Measurements from ENCODE around the gene PHLDA2.

PHLDA2 gene

GRCh38 chr11:2924821-2925675 is 4.2 kb downstream of the PHLDA2 start:
- Histone ChIP-seq H3K36me3 (replicated peaks; ENCODE audit: insufficient read depth, low read length) (no peaks in the 10 kb centered on the region), H3K9me3 (replicated peaks; ENCODE audit: insufficient read depth, low read length) (no peaks in the 10 kb centered on the region), H3K9ac (ENCODE audit: low read length) (no peak overlapping the region), H3K4me2 (ENCODE audit: low read depth, low read length) (no peak overlapping the region), H3K9me2 (replicated peaks; ENCODE audit: insufficient read depth, low read length) (no peaks in the 10 kb centered on the region), H2AFZ (ENCODE audit: low read length) (no peak overlapping the region), H3K27ac (ENCODE audit: low read length) (no peak overlapping the region), H3K27me3 (replicated peaks; ENCODE audit: insufficient read depth, low read length) (peaks cover 58% of the 10 kb centered on the region), H3K4me3 (ENCODE audit: low read length) (no peak overlapping the region), H3K79me2 (ENCODE audit: low read length) (no peaks in the 10 kb centered on the region), H4K20me1 (ENCODE audit: insufficient read depth, low read length) (no peaks in the 10 kb centered on the region), H3K4me1 (ENCODE audit: low read length) (no peaks in the 10 kb centered on the region), H3F3A (ENCODE audit: insufficient read depth, low read length) (no peaks in the 10 kb centered on the region)
- no peak for DNase-seq
- TF ChIP-seq EZH2 (optimal IDR thresholded peaks at IDR 0.05; ENCODE audit: low read depth, low read length) (no peak), CTCF (IDR thresholded peaks at IDR 0.05; ENCODE audit: low read length) (no peak)

DNA sequence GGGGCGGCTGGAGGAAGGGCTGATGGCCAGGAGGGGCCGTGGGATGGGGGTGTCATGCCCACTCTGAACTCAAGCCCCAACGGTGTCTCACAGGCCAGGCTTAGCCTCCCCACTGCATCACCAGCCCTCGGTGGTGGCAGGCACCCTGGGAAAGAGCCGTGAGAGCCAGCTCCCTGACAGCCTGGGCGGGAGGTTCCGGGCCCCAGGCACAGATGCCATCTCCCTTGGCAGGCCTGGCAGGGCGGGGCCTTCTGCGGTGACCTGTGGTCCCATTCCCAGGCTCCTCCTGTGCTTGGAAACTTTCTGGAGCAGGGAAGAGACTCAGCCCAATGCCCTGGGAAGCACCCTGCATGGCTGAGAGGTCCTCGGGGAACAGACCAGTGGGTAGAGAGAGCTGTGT is 4.8 kb downstream of the PHLDA2 start:
- no peak for DNase-seq
- H2AFZ ChIP-seq (ENCODE audit: low read length): no peak overlapping the region
- H3K4me2 ChIP-seq (ENCODE audit: low read depth, low read length): no peak overlapping the region
- no peak overlapping the region for H3K4me3 ChIP-seq (ENCODE audit: low read length)
- no peaks in the 10 kb centered on the region for H3K4me1 ChIP-seq (ENCODE audit: low read length)
- H4K20me1 ChIP-seq (ENCODE audit: insufficient read depth, low read length): no peaks in the 10 kb centered on the region
- no peak overlapping the region for H3K27ac ChIP-seq (ENCODE audit: low read length)
- no peak for TF ChIP-seq EZH2phosphoT487 (IDR thresholded peaks at IDR 0.05; ENCODE audit: low read length)
- TF ChIP-seq CTCF (IDR thresholded peaks at IDR 0.05; ENCODE audit: low read length): no peak
- no peaks in the 10 kb centered on the region for H3K9me3 ChIP-seq (replicated peaks; ENCODE audit: insufficient read depth, low read length)
- H3K9me2 ChIP-seq (replicated peaks; ENCODE audit: insufficient read depth, low read length): no peaks in the 10 kb centered on the region
- no peak overlapping the region for H3K9ac ChIP-seq (ENCODE audit: low read length)
- H3K79me2 ChIP-seq (ENCODE audit: low read length): no peaks in the 10 kb centered on the region
- no peaks in the 10 kb centered on the region for H3F3A ChIP-seq (ENCODE audit: insufficient read depth, low read length)
- H3K27me3 ChIP-seq (replicated peaks; ENCODE audit: insufficient read depth, low read length): peaks cover 55% of the 10 kb centered on the region
- H3K36me3 ChIP-seq (replicated peaks; ENCODE audit: insufficient read depth, low read length): no peaks in the 10 kb centered on the region

DNA sequence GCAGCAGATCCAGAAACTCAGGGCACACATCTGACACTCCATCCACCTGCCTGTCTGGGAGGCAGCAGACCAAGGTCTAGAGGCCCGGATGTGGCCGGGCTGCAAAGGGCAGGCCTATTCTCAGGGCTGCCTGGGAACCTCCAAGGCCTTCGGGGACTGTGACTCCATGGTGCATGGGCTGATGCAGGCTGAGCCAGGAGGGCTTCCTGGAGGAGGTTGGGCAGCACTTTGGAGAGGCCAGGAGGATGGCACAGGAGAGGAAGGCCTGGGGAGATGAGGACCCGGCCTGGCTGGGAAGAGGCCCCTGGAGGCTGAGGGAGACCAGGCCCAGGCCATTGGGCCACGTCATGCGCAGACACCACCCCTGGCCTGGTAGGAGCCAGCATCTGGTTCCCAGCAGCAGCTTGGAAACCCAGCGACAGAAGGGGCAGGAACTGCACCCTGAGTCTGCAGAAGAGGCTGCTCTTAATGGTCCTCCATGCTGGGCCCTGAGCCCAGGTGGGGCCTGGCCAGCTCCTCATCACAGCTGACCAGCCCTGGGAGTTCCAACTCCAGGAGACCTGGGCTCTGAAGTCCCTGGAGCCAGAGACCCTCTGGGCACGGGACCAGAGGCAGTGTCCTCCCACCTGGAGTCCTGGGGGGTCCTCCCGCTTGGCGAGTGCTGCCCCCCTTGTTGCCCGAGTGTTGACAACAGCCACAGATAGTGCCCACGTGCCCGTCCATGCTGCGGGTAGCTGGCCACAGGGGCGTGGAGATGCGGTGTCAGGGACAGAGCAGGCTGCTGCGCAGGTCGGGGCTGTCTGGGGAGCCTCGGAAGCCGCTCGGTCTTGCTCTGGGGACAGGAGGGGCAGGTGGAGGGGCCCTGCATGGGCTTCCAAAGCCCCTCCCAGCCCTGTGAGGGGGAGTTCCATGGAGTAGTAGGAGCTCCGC is 5.5 kb downstream of the PHLDA2 start:
- no peak for DNase-seq
- Histone ChIP-seq H4K20me1 (ENCODE audit: insufficient read depth, low read length) (no peaks in the 10 kb centered on the region), H3K9ac (ENCODE audit: low read length) (no peak overlapping the region), H3K79me2 (ENCODE audit: low read length) (no peaks in the 10 kb centered on the region), H3K27me3 (replicated peaks; ENCODE audit: insufficient read depth, low read length) (peaks cover 56% of the 10 kb centered on the region), H3K4me3 (ENCODE audit: low read length) (no peak overlapping the region), H3K9me3 (replicated peaks; ENCODE audit: insufficient read depth, low read length) (no peaks in the 10 kb centered on the region), H3K27ac (ENCODE audit: low read length) (no peak overlapping the region), H3K4me2 (ENCODE audit: low read depth, low read length) (no peak overlapping the region), H3K4me1 (ENCODE audit: low read length) (no peaks in the 10 kb centered on the region), H3K36me3 (replicated peaks; ENCODE audit: insufficient read depth, low read length) (no peaks in the 10 kb centered on the region), H2AFZ (ENCODE audit: low read length) (no peak overlapping the region), H3F3A (ENCODE audit: insufficient read depth, low read length) (no peaks in the 10 kb centered on the region), H3K9me2 (replicated peaks; ENCODE audit: insufficient read depth, low read length) (no peaks in the 10 kb centered on the region)
- no peak for TF ChIP-seq EZH2phosphoT487 (IDR thresholded peaks at IDR 0.05; ENCODE audit: low read length)
- no peak for TF ChIP-seq CTCF (IDR thresholded peaks at IDR 0.05; ENCODE audit: low read length)
- TF ChIP-seq EZH2 (optimal IDR thresholded peaks at IDR 0.05; ENCODE audit: low read depth, low read length): no peak

Measured in MM.1S (cell line).